K562 (cell line): ENCODE results near the gene GDNF. TPM values are rescaled to one million over a fixed set of nuclear protein-coding genes. Genes with fewer than 3 reads are reported as not detected.

ENCODE experiments used
- ARHGAP35 ChIP-seq: fragments of 450-650 bp; IDR thresholded peaks from 2 replicates; pipeline ENCODE4 v1.6.1; 2018; ENCODE audit not compliant: partially characterized antibody
- CUX1 ChIP-seq: fragments of 200-800 bp; sonication (Bioruptor generic); IDR thresholded peaks from 2 replicates; pipeline ENCODE4 v1.6.1; 2016; ENCODE audit warnings: missing genetic modification characterization, missing compliant biosample characterization
- MLLT1 ChIP-seq, 2 experiments: fragments of 450-650 bp; IDR thresholded peaks; 2 replicates each; pipeline ENCODE4 v1.6.1; 2016
- NONO ChIP-seq, 2 experiments: fragments of 200-400 bp in 1 of 2; fragments of 450-650 bp in 1 of 2; formaldehyde crosslinking in 1 of 2; IDR thresholded peaks; 2 replicates each; pipeline ENCODE4 v1.6.1; 2017; ENCODE audit warnings: low read depth in 2 of 2, mild to moderate bottlenecking in 2 of 2, moderate library complexity in 2 of 2, low read length in 1 of 2
- UBTF ChIP-seq, 2 experiments: IDR thresholded peaks; 2 replicates each; pipeline ENCODE4 v1.6.1; 2012; ENCODE audit warnings: improper control_type of control experiment in 2 of 2, low read depth in 2 of 2, low read length in 2 of 2, borderline replicate concordance in 1 of 2
- ZFP36 ChIP-seq: fragments of 150-350 bp; IDR thresholded peaks from 2 replicates; pipeline ENCODE4 v1.6.1; 2018; ENCODE audit warnings: low read length, low read depth; ENCODE audit not compliant: partially characterized antibody
- polyA plus RNA-seq, 8 experiments: library from polyadenylated mRNA; depleted of rRNA in 4 of 8; stranded (reverse) in 5 of 8; unstranded in 3 of 8; fragments of >200 nt; fragmentation: Nextera tagmentation in 2 of 8; fragmentation: Illumina TruSeq in 1 of 8; extraction: Ambion mirVana in 2 of 8; extraction: Trizol in 1 of 8; gene quantifications; 2 replicates each; pipeline versions ENCODE4 v1.2.1 to v1.2.3, GENCODE V29; 2011 to 2014; ENCODE audit warnings: inconsistent platforms in 1 of 8, missing spikeins in 1 of 8
- total RNA-seq, 7 experiments: library from RNA; depleted of rRNA in 6 of 7; stranded (reverse); fragments of >200 nt in 6 of 7; fragmentation: Illumina TruSeq in 2 of 7; extraction: Trizol in 2 of 7; gene quantifications; 2 replicates each; pipeline versions ENCODE4 v1.2.1 to v1.2.3, GENCODE V29; 2011 to 2021; ENCODE audit warnings: low replicate concordance in 1 of 7

GDNF gene
- total and polyA plus RNA-seq, 9 of the 15 experiments (the other 6 are each of a cell fraction or from before 2014, with no cell fraction given) = not detected

GRCh38 chr5:37871023-37871815, 31.4 kb upstream of the GDNF start (continued):
- TF ChIP-seq ARHGAP35 (no peak), UBTF (IDR thresholded peaks at IDR 0.05; ENCODE audit: borderline replicate concordance in 1 of 2, low read depth in 2 of 2, low read length in 2 of 2) (no peak), MLLT1 (IDR thresholded peaks at IDR 0.05) (no peak), CUX1 (CRISPR knock-in tag) (no peak), ZFP36 (no peak), NONO (IDR thresholded peaks at IDR 0.05; ENCODE audit: low read depth in 2 of 2, low read length in 1 of 2) (no peak)
